Measurements from ENCODE around the gene FGF8. TPM values are rescaled to one million over a fixed set of nuclear protein-coding genes. Genes with fewer than 3 reads are reported as not detected.

Gene FGF8
- total and polyA plus RNA-seq, 2 of the 13 experiments (the other 11 are each of a cell fraction or from before 2014, with no cell fraction given): not detected

GRCh38 chr10:101761226-101761625 lies 14.7 kb downstream of the FGF8 start:
- Histone ChIP-seq H3K4me1 (ENCODE audit: insufficient read depth, low read length) (no peaks in the 10 kb centered on the region), H3K79me2 (ENCODE audit: insufficient read depth, low read length) (no peaks in the 10 kb centered on the region), H3K27me3 (ENCODE audit: control insufficient read depth in 1 of 2, insufficient read depth in 2 of 2, low read length in 2 of 2) (peaks cover 16 to 77% of the 10 kb centered on the region in 2 experiments; a peak in 4 of 5 replicates), H3K4me2 (ENCODE audit: low read depth, low read length) (no peak overlapping the region), H3K4me3 (replicated peaks in 1 of 3; ENCODE audit: insufficient read depth in 1 of 3, low read depth in 2 of 3, low read length in 3 of 3) (no peak overlapping the region), H3K27ac (ENCODE audit: extremely low read length, insufficient read depth, low read length) (no peak overlapping the region), H4K20me1 (ENCODE audit: insufficient read depth, low read length) (no peaks in the 10 kb centered on the region), H3K36me3 (replicated peaks in 1 of 2; ENCODE audit: control insufficient read depth in 1 of 2, insufficient read depth in 2 of 2, low read length in 2 of 2) (no peaks in the 10 kb centered on the region), H3K9me3 (ENCODE audit: low read length) (no peaks in the 10 kb centered on the region), H2AFZ (ENCODE audit: low read length) (no peak overlapping the region), H3K9ac (ENCODE audit: insufficient read depth, low read depth, low read length) (no peak overlapping the region)
- FAIRE-seq: no peak
- BruUV-seq (replicated peaks): no TSS peak
- intact Hi-C loops (cut with micrococcal nuclease; ENCODE audit: unreplicated experiment): no loop called here
- CTCF ChIA-PET (ENCODE audit: low intra/inter-chr PET ratio, low total read pairs): no interaction called here
- DNase-seq (ENCODE audit: low spot score): no peak
- WGBS (ENCODE audit: low lambda C conversion rate): 0% methylated on average over 1 of the region's 9 CpGs
- no peak for TF ChIP-seq PBX3 (CRISPR knock-in tag; IDR thresholded peaks at IDR 0.05; ENCODE audit: borderline replicate concordance)
- TF ChIP-seq CBX1 (IDR thresholded peaks at IDR 0.05; ENCODE audit: low read depth): no peak
- TF ChIP-seq, protein P1, sequence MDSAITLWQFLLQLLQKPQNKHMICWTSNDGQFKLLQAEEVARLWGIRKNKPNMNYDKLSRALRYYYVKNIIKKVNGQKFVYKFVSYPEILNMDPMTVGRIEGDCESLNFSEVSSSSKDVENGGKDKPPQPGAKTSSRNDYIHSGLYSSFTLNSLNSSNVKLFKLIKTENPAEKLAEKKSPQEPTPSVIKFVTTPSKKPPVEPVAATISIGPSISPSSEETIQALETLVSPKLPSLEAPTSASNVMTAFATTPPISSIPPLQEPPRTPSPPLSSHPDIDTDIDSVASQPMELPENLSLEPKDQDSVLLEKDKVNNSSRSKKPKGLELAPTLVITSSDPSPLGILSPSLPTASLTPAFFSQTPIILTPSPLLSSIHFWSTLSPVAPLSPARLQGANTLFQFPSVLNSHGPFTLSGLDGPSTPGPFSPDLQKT (CRISPR knock-in tag; IDR thresholded peaks at IDR 0.05; ENCODE audit: borderline replicate concordance): no peak
- in situ Hi-C loops (cut with HindIII; ENCODE audit: extremely low pct_ligation_motif_present, low pct_unique_long_range_greater_than_20kb): no loop called here
- POLR2A ChIA-PET: no interaction called here
- no peak for ATAC-seq

DNA sequence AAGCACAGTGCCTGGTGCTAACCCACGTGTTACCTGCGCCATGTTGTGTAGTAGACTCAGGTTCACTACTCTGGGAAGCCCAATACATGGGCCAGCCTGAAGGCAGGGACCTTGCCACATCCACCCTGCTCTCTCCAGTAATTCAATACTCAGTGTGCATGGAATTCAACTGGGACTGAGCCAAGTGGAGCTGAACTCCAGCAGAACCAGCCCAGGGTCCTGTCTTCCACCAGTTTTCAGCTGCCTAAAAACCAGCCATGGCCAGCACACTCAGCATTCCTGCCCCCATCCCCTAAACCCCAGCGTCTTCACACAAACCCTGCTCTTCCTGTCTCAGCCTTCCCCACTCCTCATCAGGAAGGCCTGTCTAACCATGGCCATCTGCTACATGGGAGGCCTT lies 15.4 kb downstream of the FGF8 start:
- 32% methylated on average over 3 of the region's 3 CpGs for WGBS (ENCODE audit: low lambda C conversion rate)
- no peaks in the 10 kb centered on the region for H4K20me1 ChIP-seq (ENCODE audit: insufficient read depth, low read length)
- ATAC-seq (no peak), FAIRE-seq (no peak), DNase-seq (ENCODE audit: low spot score) (no peak)
- H3K9ac ChIP-seq (ENCODE audit: insufficient read depth, low read depth, low read length): no peak overlapping the region
- H3K4me3 ChIP-seq (replicated peaks in 1 of 3; ENCODE audit: insufficient read depth in 1 of 3, low read depth in 2 of 3, low read length in 3 of 3): no peak overlapping the region
- H3K27ac ChIP-seq (ENCODE audit: extremely low read length, insufficient read depth, low read length): no peak overlapping the region
- H3K36me3 ChIP-seq (replicated peaks in 1 of 2; ENCODE audit: control insufficient read depth in 1 of 2, insufficient read depth in 2 of 2, low read length in 2 of 2): no peaks in the 10 kb centered on the region
- H3K4me1 ChIP-seq (ENCODE audit: insufficient read depth, low read length): no peaks in the 10 kb centered on the region
- no peaks in the 10 kb centered on the region for H3K9me3 ChIP-seq (ENCODE audit: low read length)
- TF ChIP-seq BRCA1 (CRISPR knock-in tag; IDR thresholded peaks at IDR 0.05) (no peak), ZNF3 (CRISPR knock-in tag; IDR thresholded peaks at IDR 0.05) (no peak), BCL6 (CRISPR knock-in tag; IDR thresholded peaks at IDR 0.05) (no peak), TP53 (CRISPR knock-in tag; conservative IDR thresholded peaks at IDR 0.05) (no peak), CBX5 (CRISPR knock-in tag; IDR thresholded peaks at IDR 0.05; ENCODE audit: borderline replicate concordance) (no peak)
- TF ChIP-seq, protein P2, sequence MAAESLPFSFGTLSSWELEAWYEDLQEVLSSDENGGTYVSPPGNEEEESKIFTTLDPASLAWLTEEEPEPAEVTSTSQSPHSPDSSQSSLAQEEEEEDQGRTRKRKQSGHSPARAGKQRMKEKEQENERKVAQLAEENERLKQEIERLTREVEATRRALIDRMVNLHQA (CRISPR knock-in tag; IDR thresholded peaks at IDR 0.05): no peak
- H3K27me3 ChIP-seq (ENCODE audit: control insufficient read depth in 1 of 2, insufficient read depth in 2 of 2, low read length in 2 of 2): peaks cover 14 to 70% of the 10 kb centered on the region in 2 experiments; a peak in 4 of 5 replicates
- H3K4me2 ChIP-seq (ENCODE audit: low read depth, low read length): no peak overlapping the region
- POLR2A ChIA-PET: no interaction called here
- BruUV-seq (replicated peaks): no TSS peak
- intact Hi-C loops (cut with micrococcal nuclease; ENCODE audit: unreplicated experiment): no loop called here
- in situ Hi-C loops (cut with HindIII; ENCODE audit: extremely low pct_ligation_motif_present, low pct_unique_long_range_greater_than_20kb): no loop called here
- CTCF ChIA-PET (ENCODE audit: low intra/inter-chr PET ratio, low total read pairs): no interaction called here
- no peak overlapping the region for H2AFZ ChIP-seq (ENCODE audit: low read length)
- H3K79me2 ChIP-seq (ENCODE audit: insufficient read depth, low read length): no peaks in the 10 kb centered on the region
